Stimulated activated CD4-positive, alpha-beta T cell treated with anti-CD3 and anti-CD28 coated beads, Interleukin-1b, Interleukin-23, amount 100 ng/mL, for 4 hours (primary cell): ENCODE data around the gene ATP8B4.
"Not testable (repeated sequence)": the region's sequence is repeated elsewhere in the genome, so short reads cannot be mapped to it uniquely, and the experiment has no call there.

Source experiments
- DNase-seq, 2 donors: peaks; one replicate each; pipeline ENCODE4 v3.0.0-alpha.2; 2020; ENCODE audit warnings: low read depth in 2 of 2

Gene ATP8B4

GRCh38 chr15:50017522-50017921, 101.5 kb downstream of the ATP8B4 start:
- no peak for DNase-seq

- DNase-seq: no peak
Observed at GRCh38 chr15:50016951-50017350, 102.1 kb downstream of the ATP8B4 start.

- DNase-seq: no peak
Observed at GRCh38 chr15:50012790-50013189, 106.2 kb downstream of the ATP8B4 start.

GRCh38 chr15:50009634-50010033, 109.4 kb downstream of the ATP8B4 start:
- DNase-seq: no peak

GRCh38 chr15:50003786-50004334, 115.2 kb downstream of the ATP8B4 start:
- peak; percentile 2 to 15 for DNase-seq

GRCh38 chr15:49991587-49991986, 127.4 kb downstream of the ATP8B4 start:
- DNase-seq: no peak

GRCh38 chr15:49990835-49991545, 128.0 kb downstream of the ATP8B4 start:
- no peak for DNase-seq

- DNase-seq: no peak
Observed at GRCh38 chr15:49989498-49989897, 129.5 kb downstream of the ATP8B4 start.

GRCh38 chr15:49988766-49989165, 130.3 kb downstream of the ATP8B4 start:
- DNase-seq: no peak

GRCh38 chr15:49987896-49988295, 131.1 kb downstream of the ATP8B4 start:
- no peak for DNase-seq

GRCh38 chr15:49987198-49987785, 131.7 kb downstream of the ATP8B4 start:
- no peak for DNase-seq

GRCh38 chr15:49986326-49986725, 132.7 kb downstream of the ATP8B4 start:
- no peak for DNase-seq

GRCh38 chr15:49985463-49985862, 133.6 kb downstream of the ATP8B4 start:
- DNase-seq: no peak

- DNase-seq: no peak
Observed at GRCh38 chr15:49984436-49984835, 134.6 kb downstream of the ATP8B4 start.

GRCh38 chr15:49982584-49982983, 136.4 kb downstream of the ATP8B4 start:
- no peak for DNase-seq

GRCh38 chr15:49979705-49980382, 139.2 kb downstream of the ATP8B4 start:
- no peak for DNase-seq

GRCh38 chr15:49978121-49978520, 140.9 kb downstream of the ATP8B4 start:
- DNase-seq: no peak

GRCh38 chr15:49977306-49977705, 141.7 kb downstream of the ATP8B4 start:
- DNase-seq: no peak

GRCh38 chr15:49964551-49964950, 154.5 kb downstream of the ATP8B4 start:
- DNase-seq: no peak

- DNase-seq: no peak
Observed at GRCh38 chr15:49964061-49964460, 155.0 kb downstream of the ATP8B4 start.

- DNase-seq: not testable (repeated sequence)
Observed at GRCh38 chr15:49963033-49963772, 155.8 kb downstream of the ATP8B4 start.

- no peak for DNase-seq
Observed at GRCh38 chr15:49962044-49962602, 156.9 kb downstream of the ATP8B4 start.
